B cell (primary cell): ENCODE measurements around the gene WASF2. TPM values are rescaled to one million over a fixed set of nuclear protein-coding genes. Genes with fewer than 3 reads are reported as not detected.

Source experiments
- ATAC-seq: fragments of 200-7000 bp; cut with Tn5 transposase; one replicate; pipeline ENCODE4 v1.10.0; 2021; ENCODE audit warnings: low read depth, mild to moderate bottlenecking, moderate number of reproducible peaks, moderate library complexity
- CTCF ChIA-PET: fragments of 350-600 bp; sonication (Branson Sonifier 250); formaldehyde crosslinking; loops from one replicate; lab custom pipeline; 2021; ENCODE audit warnings: antibody characterized with exemption, inconsistent platforms; lab: Charles Lee
- POLR2A ChIA-PET: fragments of 350-600 bp; sonication (Branson Sonifier 250); formaldehyde crosslinking; loops from one replicate; lab custom pipeline; 2021; ENCODE audit warnings: antibody characterized with exemption; lab: Charles Lee
- DNase-seq: peaks from one replicate; pipeline ENCODE4 v3.0.0; 2013
- H2AFZ ChIP-seq: 2 replicates; pipeline ENCODE4 v1.6.1; 2012; ENCODE audit warnings: mild to moderate bottlenecking, low read depth, low read length; ENCODE audit not compliant: insufficient read depth, poor library complexity, severe bottlenecking
- H3K27ac ChIP-seq, 2 donors: 1 replicate in 1 of 2; 2 replicates in 1 of 2; pipeline ENCODE4 v1.5.1; 2012 to 2013; ENCODE audit warnings: low read length in 2 of 2, mild to moderate bottlenecking in 2 of 2, moderate library complexity in 1 of 2
- H3K27me3 ChIP-seq, 4 experiments: fragments of 200-600 bp in 1 of 4; sonication (generic) in 1 of 4; replicated peaks in 1 of 4; 1 replicate in 2 of 4; 2 replicates in 2 of 4; pipeline versions ENCODE4 v1.6.1 to v1.7.0; 2013 to 2016; ENCODE audit warnings: low read length in 3 of 4, mild to moderate bottlenecking in 2 of 4, mixed read lengths in 1 of 4, moderate library complexity in 1 of 4; ENCODE audit not compliant: insufficient read depth in 4 of 4, control insufficient read depth in 3 of 4; ENCODE audit errors: control extremely low read depth in 1 of 4
- H3K36me3 ChIP-seq, 2 experiments: replicated peaks in 1 of 2; 1 replicate in 1 of 2; 2 replicates in 1 of 2; pipeline versions ENCODE4 v1.6.1 to v1.7.1; 2013; ENCODE audit warnings: low read length in 1 of 2; ENCODE audit not compliant: insufficient read depth in 2 of 2, control insufficient read depth in 1 of 2; ENCODE audit errors: control extremely low read depth in 1 of 2, extremely low read depth in 1 of 2
- H3K4me1 ChIP-seq, 2 donors: fragments of 200-600 bp in 1 of 2; sonication (generic) in 1 of 2; 1 replicate in 1 of 2; 2 replicates in 1 of 2; pipeline versions ENCODE4 v1.5.1 to v1.6.1; 2013 to 2017; ENCODE audit warnings: low read length in 2 of 2; ENCODE audit not compliant: control insufficient read depth in 2 of 2, insufficient read depth in 2 of 2
- H3K4me2 ChIP-seq: replicated peaks from 2 replicates; pipeline ENCODE3; 2012; ENCODE audit warnings: mild to moderate bottlenecking, low read depth, low read length; ENCODE audit not compliant: poor library complexity, severe bottlenecking
- H3K4me3 ChIP-seq, 5 experiments: fragments of 200-600 bp in 1 of 5; sonication (generic) in 1 of 5; 1 replicate in 3 of 5; 2 replicates in 2 of 5; pipeline versions ENCODE4 v1.5.1 to v1.7.0; 2011 to 2016; ENCODE audit warnings: low read length in 4 of 5, mild to moderate bottlenecking in 4 of 5, low read depth in 2 of 5, control low read depth in 1 of 5, moderate library complexity in 1 of 5; ENCODE audit not compliant: insufficient read depth in 1 of 5; ENCODE audit errors: control extremely low read depth in 1 of 5, extremely low read depth in 1 of 5
- H3K79me2 ChIP-seq: fragments of 200-600 bp; sonication (generic); one replicate; pipeline ENCODE4 v1.6.0; 2016; ENCODE audit warnings: low read length; ENCODE audit not compliant: control insufficient read depth, insufficient read depth
- H3K9ac ChIP-seq: fragments of 200-600 bp; sonication (generic); 2 replicates; pipeline ENCODE4 v1.6.1; 2017; ENCODE audit warnings: mild to moderate bottlenecking, low read length, moderate library complexity
- H3K9me3 ChIP-seq, 3 donors: one replicate each; pipeline versions ENCODE4 v1.6.1 to v1.7.1; 2013; ENCODE audit warnings: low read length in 2 of 3; ENCODE audit not compliant: control insufficient read depth in 2 of 3, insufficient read depth in 1 of 3; ENCODE audit errors: control extremely low read depth in 1 of 3
- H4K20me1 ChIP-seq: 2 replicates; pipeline ENCODE4 v1.6.0; 2012; ENCODE audit warnings: mild to moderate bottlenecking, low read length; ENCODE audit not compliant: insufficient read depth, control insufficient read depth, poor library complexity, severe bottlenecking
- H3K27ac Mint-ChIP-seq: one replicate; pipeline ENCODE4 v1.8.0; 2021; ENCODE audit warnings: mixed read lengths
- H3K27me3 Mint-ChIP-seq: one replicate; pipeline ENCODE4 v1.8.0; 2021; ENCODE audit warnings: mixed read lengths
- H3K4me1 Mint-ChIP-seq: one replicate; pipeline ENCODE4 v1.8.0; 2021; ENCODE audit warnings: mixed read lengths
- H3K4me3 Mint-ChIP-seq: one replicate; pipeline ENCODE4 v1.8.0; 2021; ENCODE audit warnings: mixed read lengths
- H3K9me3 Mint-ChIP-seq: one replicate; pipeline ENCODE4 v1.8.0; 2022; ENCODE audit warnings: mixed read lengths; ENCODE audit not compliant: insufficient read depth
- CTCF ChIP-seq: fragments of 200-600 bp; IDR thresholded peaks from one replicate; pipeline ENCODE4 v1.8.0; 2022; ENCODE audit warnings: antibody characterized with exemption, mild to moderate bottlenecking
- EZH2 ChIP-seq: IDR thresholded peaks from 2 replicates; pipeline ENCODE4 v1.6.1; 2012; ENCODE audit warnings: borderline replicate concordance, low read depth, mild to moderate bottlenecking, moderate library complexity, low read length; ENCODE audit not compliant: insufficient read depth, poor library complexity, severe bottlenecking
- WGBS: methylation state at CpG from one replicate; pipeline ENCODE4 v1.1.5; 2013; ENCODE audit warnings: missing lambda C conversion rate; ENCODE audit not compliant: insufficient coverage; 5-methylcytosine and 5-hydroxymethylcytosine counted together
- intact Hi-C: fragments of 100-400 bp; cut with micrococcal nuclease; formaldehyde crosslinking; loops from one replicate; pipeline ENCODE4 v1.10.0; 2022
- polyA plus RNA-seq: library from polyadenylated mRNA; depleted of rRNA; stranded (reverse); fragments of >200 nt; gene quantifications from 2 replicates; pipeline ENCODE4 v1.2.3, GENCODE V29; 2012
- total RNA-seq, 2 donors: library from RNA; stranded (reverse); fragments of 120-200 nt in 1 of 2; gene quantifications; 1 replicate in 1 of 2; 2 replicates in 1 of 2; pipeline versions ENCODE4 v1.2.3 to v1.2.4, GENCODE V29; 2013 to 2022

Gene WASF2
- total and polyA plus RNA-seq, 2 donors (not counting 1 experiment from before 2014, with no cell fraction given) = 67.4 to 169 TPM

GRCh38 chr1:27379564-27380122 lies 110.3 kb downstream of the WASF2 start:
- H3K4me3 Mint-ChIP-seq = no peak overlapping the region
- H3K4me2 ChIP-seq = no peak overlapping the region

More at GRCh38 chr1:27379564-27380122, 110.3 kb downstream of the WASF2 start:
- Histone ChIP-seq H3K4me3 (no peak overlapping the region), H3K9me3 (peaks cover 0 to 4% (median 0%) of the 10 kb centered on the region in 3 donors), H3K36me3 (no peaks in the 10 kb centered on the region), H3K4me1 (peaks cover 8 to 14% of the 10 kb centered on the region in 2 donors), H3K9ac (no peak overlapping the region), H3K79me2 (no peaks in the 10 kb centered on the region), H3K27me3 (no peaks in the 10 kb centered on the region), H2AFZ (no peak overlapping the region), H4K20me1 (no peaks in the 10 kb centered on the region), H3K27ac (no peak overlapping the region)
- TF ChIP-seq EZH2 = no peak
- TF ChIP-seq CTCF = no peak
- peaks cover 4% of the 10 kb centered on the region for H3K27me3 Mint-ChIP-seq
- no peaks in the 10 kb centered on the region for H3K9me3 Mint-ChIP-seq
- no peak overlapping the region for H3K27ac Mint-ChIP-seq
- no peak for ATAC-seq
- no peak for DNase-seq
- 84% methylated on average over 10 of the region's 11 CpGs for WGBS
- intact Hi-C loops = no loop called here
- POLR2A ChIA-PET = no interaction called here
- peaks cover 8% of the 10 kb centered on the region for H3K4me1 Mint-ChIP-seq
- CTCF ChIA-PET = interaction anchor here (0.6 to 1.6 kb wide), 4 partner anchors 8 to 84 kb away, joined by 3 to 6 read pairs (median 4); no protein-coding TSS in a partner anchor
